GM23338 (cell line): ENCODE measurements around the gene KCNK4. TPM values are rescaled to one million over a fixed set of nuclear protein-coding genes. Genes with fewer than 3 reads are reported as not detected.

Experiments used
- ATAC-seq: fragments of 200-7000 bp; cut with Tn5 transposase; 3 replicates; pipeline ENCODE4 v1.9.1; 2020
- DNase-seq: peaks from one replicate; pipeline ENCODE4 v3.0.0-alpha.2; 2015; ENCODE audit warnings: low spot score
- H2AFZ ChIP-seq: fragments of 200-600 bp; sonication (generic); 2 replicates; pipeline ENCODE4 v1.8.0; 2016; ENCODE audit warnings: antibody characterized with exemption, mild to moderate bottlenecking, moderate library complexity
- H3F3A ChIP-seq: fragments of 200-600 bp; sonication (generic); replicated peaks from 2 replicates; pipeline ENCODE4 v1.8.0; 2017; ENCODE audit warnings: antibody characterized with exemption, mixed run types, low read depth
- H3K27ac ChIP-seq: fragments of 200-600 bp; sonication (generic); 2 replicates; pipeline ENCODE4 v1.6.1; 2016; ENCODE audit warnings: low read depth
- H3K27me3 ChIP-seq: fragments of 200-600 bp; sonication (generic); 2 replicates; pipeline ENCODE4 v1.8.0; 2016; ENCODE audit warnings: mild to moderate bottlenecking, mixed run types, moderate library complexity; ENCODE audit not compliant: insufficient read depth
- H3K36me3 ChIP-seq: fragments of 200-600 bp; sonication (generic); 2 replicates; pipeline ENCODE4 v1.8.0; 2016; ENCODE audit warnings: mild to moderate bottlenecking; ENCODE audit not compliant: insufficient read depth
- H3K4me1 ChIP-seq: fragments of 200-600 bp; sonication (generic); 2 replicates; pipeline ENCODE4 v1.8.0; 2016; ENCODE audit warnings: mild to moderate bottlenecking, moderate library complexity; ENCODE audit not compliant: insufficient read depth
- H3K4me2 ChIP-seq: fragments of 200-600 bp; sonication (generic); 2 replicates; pipeline ENCODE4 v1.7.1; 2017; ENCODE audit warnings: mixed run types
- H3K4me3 ChIP-seq: fragments of 200-600 bp; sonication (generic); 2 replicates; pipeline ENCODE4 v1.6.1; 2016; ENCODE audit warnings: mixed run types
- H3K79me2 ChIP-seq: fragments of 200-600 bp; sonication (generic); replicated peaks from 2 replicates; pipeline ENCODE4 v1.8.0; 2017; ENCODE audit warnings: mild to moderate bottlenecking; ENCODE audit not compliant: insufficient read depth
- H3K9me2 ChIP-seq: fragments of 200-600 bp; sonication (generic); 2 replicates; pipeline ENCODE4 v1.8.0; 2017; ENCODE audit not compliant: insufficient read depth
- H4K20me1 ChIP-seq: fragments of 200-600 bp; sonication (generic); replicated peaks from 2 replicates; pipeline ENCODE4 v1.8.0; 2017; ENCODE audit warnings: mild to moderate bottlenecking; ENCODE audit not compliant: insufficient read depth
- H3K27ac Mint-ChIP-seq: 2 replicates; pipeline ENCODE4 v1.8.0; 2020; ENCODE audit warnings: inconsistent platforms, mild to moderate bottlenecking, moderate library complexity, mixed read lengths
- H3K27me3 Mint-ChIP-seq: 3 replicates; pipeline ENCODE4 v1.8.0; 2022; ENCODE audit warnings: low read depth, mild to moderate bottlenecking, moderate library complexity, mixed read lengths, inconsistent platforms; ENCODE audit not compliant: insufficient read depth, poor library complexity
- H3K36me3 Mint-ChIP-seq: 3 replicates; pipeline ENCODE4 v1.8.0; 2021; ENCODE audit warnings: low read depth, mild to moderate bottlenecking, inconsistent platforms, moderate library complexity, mixed read lengths
- H3K4me1 Mint-ChIP-seq: 3 replicates; pipeline ENCODE4 v1.8.0; 2020; ENCODE audit warnings: mild to moderate bottlenecking, inconsistent platforms, mixed read lengths
- H3K4me3 Mint-ChIP-seq: 3 replicates; pipeline ENCODE4 v1.8.0; 2021; ENCODE audit warnings: moderate library complexity, mild to moderate bottlenecking, inconsistent platforms, mixed read lengths
- H3K9me3 Mint-ChIP-seq: 3 replicates; pipeline ENCODE4 v1.8.0; 2020; ENCODE audit warnings: moderate library complexity, mild to moderate bottlenecking, inconsistent platforms, mixed read lengths
- EZH2 ChIP-seq: fragments of 200-600 bp; sonication (generic); IDR thresholded peaks from one replicate; pipeline ENCODE4 v1.8.0; 2017; ENCODE audit warnings: antibody characterized with exemption, mild to moderate bottlenecking, low read depth; ENCODE audit not compliant: unreplicated experiment
- REST ChIP-seq: IDR thresholded peaks from one replicate; pipeline ENCODE4 v1.6.1; 2018; ENCODE audit warnings: antibody characterized with exemption; ENCODE audit not compliant: unreplicated experiment
- polyA plus RNA-seq: library from polyadenylated mRNA; unstranded; fragments of >200 nt; fragmentation: Nextera tagmentation; extraction: Ambion mirVana; gene quantifications from 2 replicates; pipeline ENCODE4 v1.2.1, GENCODE V29; 2016
- total RNA-seq: library from RNA; depleted of rRNA; stranded (reverse); fragments of >200 nt; shearing (Covaris generic); gene quantifications from 2 replicates; pipeline ENCODE4 v1.2.3, GENCODE V29; 2014
- TF ChIP-seq, protein P1 (sequence below): fragments of 250-450 bp; sonication (Bioruptor Pico); IDR thresholded peaks from 2 replicates; pipeline ENCODE4 v1.5.0; 2020; ENCODE audit warnings: mild to moderate bottlenecking, moderate library complexity
- TF ChIP-seq, protein P2 (sequence below), 2 experiments: fragments of 200-600 bp in 1 of 2; sonication (generic) in 1 of 2; conservative IDR thresholded peaks; 2 replicates each; pipeline versions ENCODE4 v1.5.1 to v1.6.1; 2016 to 2017; ENCODE audit warnings: antibody characterized with exemption in 2 of 2, low read depth in 2 of 2, mild to moderate bottlenecking in 2 of 2, moderate library complexity in 1 of 2

Gene KCNK4
- total and polyA plus RNA-seq, 2 experiments from 2014 or later, result 1.0 TPM; not detected in 1

DNA sequence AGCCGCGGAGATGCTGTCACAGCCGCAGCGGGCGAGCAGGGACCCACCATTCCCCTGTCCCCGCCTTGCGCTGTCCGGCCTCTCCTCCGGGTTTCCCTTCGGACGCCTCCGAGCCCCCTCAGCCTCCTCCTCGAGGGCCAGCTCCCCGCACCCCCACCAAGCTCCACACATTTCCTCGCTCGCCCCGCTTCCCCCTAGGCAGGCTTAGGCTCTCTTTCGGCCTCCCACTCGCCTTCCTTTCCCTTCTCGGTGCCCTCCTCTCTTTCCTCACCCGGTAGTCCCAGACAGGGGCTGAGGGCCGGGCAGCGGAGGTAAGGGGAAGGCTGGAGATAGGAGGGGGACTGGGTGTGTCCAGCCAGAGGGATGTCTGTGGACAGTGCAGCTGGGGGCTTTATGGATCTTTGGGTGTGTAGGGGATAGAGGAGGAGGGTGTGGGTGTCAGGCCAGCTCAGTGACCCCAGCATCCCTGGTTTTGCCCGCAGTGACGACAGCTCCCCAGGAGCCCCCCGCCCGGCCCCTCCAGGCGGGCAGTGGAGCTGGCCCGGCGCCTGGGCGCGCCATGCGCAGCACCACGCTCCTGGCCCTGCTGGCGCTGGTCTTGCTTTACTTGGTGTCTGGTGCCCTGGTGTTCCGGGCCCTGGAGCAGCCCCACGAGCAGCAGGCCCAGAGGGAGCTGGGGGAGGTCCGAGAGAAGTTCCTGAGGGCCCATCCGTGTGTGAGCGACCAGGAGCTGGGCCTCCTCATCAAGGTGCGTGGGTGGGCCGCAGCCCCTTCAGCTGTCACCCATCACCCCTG is 1.6 kb downstream of the KCNK4 start (continued):
- TF ChIP-seq, protein P1, sequence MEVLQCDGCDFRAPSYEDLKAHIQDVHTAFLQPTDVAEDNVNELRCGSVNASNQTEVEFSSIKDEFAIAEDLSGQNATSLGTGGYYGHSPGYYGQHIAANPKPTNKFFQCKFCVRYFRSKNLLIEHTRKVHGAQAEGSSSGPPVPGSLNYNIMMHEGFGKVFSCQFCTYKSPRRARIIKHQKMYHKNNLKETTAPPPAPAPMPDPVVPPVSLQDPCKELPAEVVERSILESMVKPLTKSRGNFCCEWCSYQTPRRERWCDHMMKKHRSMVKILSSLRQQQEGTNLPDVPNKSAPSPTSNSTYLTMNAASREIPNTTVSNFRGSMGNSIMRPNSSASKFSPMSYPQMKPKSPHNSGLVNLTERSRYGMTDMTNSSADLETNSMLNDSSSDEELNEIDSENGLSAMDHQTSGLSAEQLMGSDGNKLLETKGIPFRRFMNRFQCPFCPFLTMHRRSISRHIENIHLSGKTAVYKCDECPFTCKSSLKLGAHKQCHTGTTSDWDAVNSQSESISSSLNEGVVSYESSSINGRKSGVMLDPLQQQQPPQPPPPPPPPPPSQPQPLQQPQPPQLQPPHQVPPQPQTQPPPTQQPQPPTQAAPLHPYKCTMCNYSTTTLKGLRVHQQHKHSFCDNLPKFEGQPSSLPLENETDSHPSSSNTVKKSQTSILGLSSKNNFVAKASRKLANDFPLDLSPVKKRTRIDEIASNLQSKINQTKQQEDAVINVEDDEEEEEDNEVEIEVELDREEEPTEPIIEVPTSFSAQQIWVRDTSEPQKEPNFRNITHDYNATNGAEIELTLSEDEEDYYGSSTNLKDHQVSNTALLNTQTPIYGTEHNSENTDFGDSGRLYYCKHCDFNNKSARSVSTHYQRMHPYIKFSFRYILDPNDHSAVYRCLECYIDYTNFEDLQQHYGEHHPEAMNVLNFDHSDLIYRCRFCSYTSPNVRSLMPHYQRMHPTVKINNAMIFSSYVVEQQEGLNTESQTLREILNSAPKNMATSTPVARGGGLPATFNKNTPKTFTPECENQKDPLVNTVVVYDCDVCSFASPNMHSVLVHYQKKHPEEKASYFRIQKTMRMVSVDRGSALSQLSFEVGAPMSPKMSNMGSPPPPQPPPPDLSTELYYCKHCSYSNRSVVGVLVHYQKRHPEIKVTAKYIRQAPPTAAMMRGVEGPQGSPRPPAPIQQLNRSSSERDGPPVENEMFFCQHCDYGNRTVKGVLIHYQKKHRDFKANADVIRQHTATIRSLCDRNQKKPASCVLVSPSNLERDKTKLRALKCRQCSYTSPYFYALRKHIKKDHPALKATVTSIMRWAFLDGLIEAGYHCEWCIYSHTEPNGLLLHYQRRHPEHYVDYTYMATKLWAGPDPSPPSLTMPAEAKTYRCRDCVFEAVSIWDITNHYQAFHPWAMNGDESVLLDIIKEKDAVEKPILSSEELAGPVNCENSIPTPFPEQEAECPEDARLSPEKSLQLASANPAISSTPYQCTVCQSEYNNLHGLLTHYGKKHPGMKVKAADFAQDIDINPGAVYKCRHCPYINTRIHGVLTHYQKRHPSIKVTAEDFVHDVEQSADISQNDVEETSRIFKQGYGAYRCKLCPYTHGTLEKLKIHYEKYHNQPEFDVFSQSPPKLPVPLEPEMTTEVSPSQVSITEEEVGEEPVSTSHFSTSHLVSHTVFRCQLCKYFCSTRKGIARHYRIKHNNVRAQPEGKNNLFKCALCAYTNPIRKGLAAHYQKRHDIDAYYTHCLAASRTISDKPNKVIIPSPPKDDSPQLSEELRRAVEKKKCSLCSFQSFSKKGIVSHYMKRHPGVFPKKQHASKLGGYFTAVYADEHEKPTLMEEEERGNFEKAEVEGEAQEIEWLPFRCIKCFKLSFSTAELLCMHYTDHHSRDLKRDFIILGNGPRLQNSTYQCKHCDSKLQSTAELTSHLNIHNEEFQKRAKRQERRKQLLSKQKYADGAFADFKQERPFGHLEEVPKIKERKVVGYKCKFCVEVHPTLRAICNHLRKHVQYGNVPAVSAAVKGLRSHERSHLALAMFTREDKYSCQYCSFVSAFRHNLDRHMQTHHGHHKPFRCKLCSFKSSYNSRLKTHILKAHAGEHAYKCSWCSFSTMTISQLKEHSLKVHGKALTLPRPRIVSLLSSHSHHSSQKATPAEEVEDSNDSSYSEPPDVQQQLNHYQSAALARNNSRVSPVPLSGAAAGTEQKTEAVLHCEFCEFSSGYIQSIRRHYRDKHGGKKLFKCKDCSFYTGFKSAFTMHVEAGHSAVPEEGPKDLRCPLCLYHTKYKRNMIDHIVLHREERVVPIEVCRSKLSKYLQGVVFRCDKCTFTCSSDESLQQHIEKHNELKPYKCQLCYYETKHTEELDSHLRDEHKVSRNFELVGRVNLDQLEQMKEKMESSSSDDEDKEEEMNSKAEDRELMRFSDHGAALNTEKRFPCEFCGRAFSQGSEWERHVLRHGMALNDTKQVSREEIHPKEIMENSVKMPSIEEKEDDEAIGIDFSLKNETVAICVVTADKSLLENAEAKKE (CRISPR knock-in tag), result no peak
- TF ChIP-seq, protein P2, sequence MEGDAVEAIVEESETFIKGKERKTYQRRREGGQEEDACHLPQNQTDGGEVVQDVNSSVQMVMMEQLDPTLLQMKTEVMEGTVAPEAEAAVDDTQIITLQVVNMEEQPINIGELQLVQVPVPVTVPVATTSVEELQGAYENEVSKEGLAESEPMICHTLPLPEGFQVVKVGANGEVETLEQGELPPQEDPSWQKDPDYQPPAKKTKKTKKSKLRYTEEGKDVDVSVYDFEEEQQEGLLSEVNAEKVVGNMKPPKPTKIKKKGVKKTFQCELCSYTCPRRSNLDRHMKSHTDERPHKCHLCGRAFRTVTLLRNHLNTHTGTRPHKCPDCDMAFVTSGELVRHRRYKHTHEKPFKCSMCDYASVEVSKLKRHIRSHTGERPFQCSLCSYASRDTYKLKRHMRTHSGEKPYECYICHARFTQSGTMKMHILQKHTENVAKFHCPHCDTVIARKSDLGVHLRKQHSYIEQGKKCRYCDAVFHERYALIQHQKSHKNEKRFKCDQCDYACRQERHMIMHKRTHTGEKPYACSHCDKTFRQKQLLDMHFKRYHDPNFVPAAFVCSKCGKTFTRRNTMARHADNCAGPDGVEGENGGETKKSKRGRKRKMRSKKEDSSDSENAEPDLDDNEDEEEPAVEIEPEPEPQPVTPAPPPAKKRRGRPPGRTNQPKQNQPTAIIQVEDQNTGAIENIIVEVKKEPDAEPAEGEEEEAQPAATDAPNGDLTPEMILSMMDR (conservative IDR thresholded peaks at IDR 0.05; ENCODE audit: low read depth in 2 of 2), result no peak

DNA sequence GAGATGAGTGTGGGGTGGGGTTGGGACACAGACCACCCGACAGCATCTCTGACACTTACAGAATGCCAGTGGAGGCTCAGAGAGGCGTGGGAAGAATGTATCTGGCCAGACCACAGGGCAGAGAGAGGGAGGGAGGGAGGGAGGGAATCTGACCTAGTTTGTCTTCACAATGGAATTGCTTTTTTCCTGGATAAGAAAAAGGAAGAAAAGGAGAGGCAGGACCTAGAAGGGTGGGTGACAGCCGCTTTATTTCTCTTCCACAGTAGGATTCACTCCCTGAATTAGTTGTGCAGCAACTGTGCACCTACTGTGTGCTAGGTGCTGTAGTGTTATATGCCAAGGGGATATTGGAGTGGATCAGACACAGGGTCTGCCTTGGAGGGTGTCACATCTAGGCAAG is 3.7 kb downstream of the KCNK4 start:
- H3F3A ChIP-seq, result peaks cover 20% of the 10 kb centered on the region; the same call in 1 of the 2 replicates
- no peak overlapping the region for H3K4me3 Mint-ChIP-seq
- TF ChIP-seq REST (no peak), EZH2 (peak; percentile 68)

More for the DNA sequence above, 3.7 kb downstream of the KCNK4 start:
- H3K36me3 Mint-ChIP-seq, result no peaks in the 10 kb centered on the region; the same call in 2 of the 3 replicates
- Histone ChIP-seq H3K27me3 (peaks cover 100% of the 10 kb centered on the region), H3K4me1 (peaks cover 4% of the 10 kb centered on the region; the same call in 1 of the 2 replicates), H3K9me2 (no peaks in the 10 kb centered on the region), H3K4me3 (no peak overlapping the region), H3K4me2 (no peak overlapping the region), H3K36me3 (no peaks in the 10 kb centered on the region), H3K79me2 (no peaks in the 10 kb centered on the region), H3K27ac (no peak overlapping the region), H4K20me1 (peaks cover 16% of the 10 kb centered on the region), H2AFZ (no peak overlapping the region)
- no peak for DNase-seq
- ATAC-seq, result no peak
- no peak overlapping the region for H3K27ac Mint-ChIP-seq
- peaks cover 93% of the 10 kb centered on the region for H3K27me3 Mint-ChIP-seq
- H3K4me1 Mint-ChIP-seq, result peaks cover 16% of the 10 kb centered on the region
- no peaks in the 10 kb centered on the region; the same call in 1 of the 3 replicates for H3K9me3 Mint-ChIP-seq
